Mucosa of stomach (tissue), 1 donor: ENCODE data around the gene CXCR1.
"Not testable (repeated sequence)": the region's sequence is repeated elsewhere in the genome, so short reads cannot be mapped to it uniquely, and the experiment has no call there.

Experiments
- H3K27me3 ChIP-seq: one replicate; pipeline ENCODE4 v1.7.0; 2013; ENCODE audit warnings: mild to moderate bottlenecking, low read length; ENCODE audit not compliant: control insufficient read depth, insufficient read depth
- H3K36me3 ChIP-seq: one replicate; pipeline ENCODE4 v1.7.0; 2013; ENCODE audit warnings: low read length; ENCODE audit not compliant: control insufficient read depth, insufficient read depth
- H3K4me1 ChIP-seq: one replicate; pipeline ENCODE4 v1.7.0; 2013; ENCODE audit warnings: mild to moderate bottlenecking, low read length; ENCODE audit not compliant: control insufficient read depth, insufficient read depth
- H3K4me3 ChIP-seq: one replicate; pipeline ENCODE4 v1.7.0; 2013; ENCODE audit warnings: low read length
- H3K9ac ChIP-seq: one replicate; pipeline ENCODE4 v1.7.0; 2013; ENCODE audit warnings: mild to moderate bottlenecking, low read length, moderate library complexity
- H3K9me3 ChIP-seq: one replicate; pipeline ENCODE4 v1.7.0; 2013; ENCODE audit warnings: mild to moderate bottlenecking, low read length, moderate library complexity; ENCODE audit not compliant: control insufficient read depth
- donor health status: Pancreatic carcinoma.

CXCR1 gene

DNA sequence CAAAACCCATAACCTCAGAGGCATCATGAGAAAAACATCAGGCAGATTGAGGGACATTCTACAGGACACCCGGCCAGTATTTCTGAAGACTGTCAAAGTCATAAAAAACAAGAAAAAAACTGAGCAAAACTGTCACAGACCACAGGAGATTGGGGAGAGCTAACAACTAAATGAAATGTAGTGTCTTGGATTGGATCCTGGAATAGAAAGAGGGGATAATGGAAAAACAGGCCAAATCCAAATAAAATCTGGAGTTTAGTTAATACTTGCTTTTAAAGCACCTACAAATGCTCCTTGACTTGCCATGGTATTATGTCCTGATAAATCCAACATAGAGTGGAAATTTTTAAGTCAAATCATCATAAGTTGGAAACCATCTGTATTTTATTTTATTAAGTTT is 17.6 kb upstream of the CXCR1 start:
- Histone ChIP-seq H3K4me3 (no peak overlapping the region), H3K9me3 (no peaks in the 10 kb centered on the region), H3K27me3 (no peaks in the 10 kb centered on the region), H3K9ac (no peak overlapping the region), H3K4me1 (peaks cover 26% of the 10 kb centered on the region), H3K36me3 (no peaks in the 10 kb centered on the region)

- H3K4me1 ChIP-seq = peaks cover 6% of the 10 kb centered on the region
- no peak overlapping the region for H3K9ac ChIP-seq
- no peaks in the 10 kb centered on the region for H3K27me3 ChIP-seq
These were observed 13.8 kb upstream of the CXCR1 start for GRCh38 chr2:218180467-218181114.

GRCh38 chr2:218179782-218180181 is 13.0 kb upstream of the CXCR1 start:
- Histone ChIP-seq H3K4me1 (peaks cover 6% of the 10 kb centered on the region), H3K36me3 (no peaks in the 10 kb centered on the region), H3K27me3 (no peaks in the 10 kb centered on the region), H3K9ac (no peak overlapping the region), H3K4me3 (no peak overlapping the region), H3K9me3 (no peaks in the 10 kb centered on the region)

More at GRCh38 chr2:218180467-218181114, 13.8 kb upstream of the CXCR1 start:
- Histone ChIP-seq H3K4me3 (no peak overlapping the region), H3K36me3 (no peaks in the 10 kb centered on the region), H3K9me3 (no peaks in the 10 kb centered on the region)

DNA sequence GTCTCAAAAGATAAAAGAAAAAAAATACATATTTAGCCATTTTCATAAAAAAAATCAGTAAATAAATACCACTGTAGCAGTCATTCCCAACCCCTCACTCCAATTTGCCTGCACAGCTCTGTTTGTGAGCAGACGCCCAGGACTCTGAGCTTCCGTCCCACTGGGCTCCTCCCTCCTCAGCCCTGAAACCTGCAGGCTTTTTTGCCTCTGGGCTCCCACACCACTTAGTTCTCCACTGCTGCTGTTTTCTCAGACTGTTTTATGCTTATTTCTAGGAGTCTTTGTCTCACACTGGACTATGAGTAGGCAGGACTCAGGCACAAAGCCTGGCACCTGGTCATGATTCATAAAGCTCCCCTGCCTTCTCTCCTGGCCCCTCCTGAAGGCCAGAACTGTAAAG is 6.1 kb upstream of the CXCR1 start:
- no peak overlapping the region for H3K9ac ChIP-seq

DNA sequence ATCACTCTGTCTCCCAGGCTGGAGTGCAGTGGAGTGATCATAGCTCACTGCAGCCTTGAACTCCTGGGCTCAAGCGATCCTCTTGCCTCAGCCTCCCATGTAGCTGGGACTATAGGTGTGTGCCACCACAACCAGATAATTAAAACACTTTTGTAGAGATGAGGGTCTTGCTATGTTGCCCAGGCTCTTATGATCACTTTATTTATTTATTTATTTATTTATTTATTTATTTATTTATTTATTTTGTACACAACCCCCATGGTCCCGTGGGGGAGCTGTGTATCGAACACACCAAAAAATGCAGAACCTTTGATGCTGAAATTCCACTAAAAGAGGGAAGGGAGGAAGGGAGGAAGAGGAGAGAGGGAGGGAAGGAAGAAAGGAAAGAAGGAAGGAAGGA is 5.0 kb upstream of the CXCR1 start:
- not testable (repeated sequence) for H3K9me3 ChIP-seq, H3K4me3 ChIP-seq, H3K36me3 ChIP-seq, H3K9ac ChIP-seq, H3K27me3 ChIP-seq
- H3K4me1 ChIP-seq = peaks cover 10% of the 10 kb centered on the region

More for the DNA sequence above, 6.1 kb upstream of the CXCR1 start:
- H3K27me3 ChIP-seq = no peaks in the 10 kb centered on the region
- H3K4me3 ChIP-seq = no peak overlapping the region
- H3K36me3 ChIP-seq = no peaks in the 10 kb centered on the region
- no peaks in the 10 kb centered on the region for H3K9me3 ChIP-seq
- H3K4me1 ChIP-seq = peaks cover 11% of the 10 kb centered on the region

DNA sequence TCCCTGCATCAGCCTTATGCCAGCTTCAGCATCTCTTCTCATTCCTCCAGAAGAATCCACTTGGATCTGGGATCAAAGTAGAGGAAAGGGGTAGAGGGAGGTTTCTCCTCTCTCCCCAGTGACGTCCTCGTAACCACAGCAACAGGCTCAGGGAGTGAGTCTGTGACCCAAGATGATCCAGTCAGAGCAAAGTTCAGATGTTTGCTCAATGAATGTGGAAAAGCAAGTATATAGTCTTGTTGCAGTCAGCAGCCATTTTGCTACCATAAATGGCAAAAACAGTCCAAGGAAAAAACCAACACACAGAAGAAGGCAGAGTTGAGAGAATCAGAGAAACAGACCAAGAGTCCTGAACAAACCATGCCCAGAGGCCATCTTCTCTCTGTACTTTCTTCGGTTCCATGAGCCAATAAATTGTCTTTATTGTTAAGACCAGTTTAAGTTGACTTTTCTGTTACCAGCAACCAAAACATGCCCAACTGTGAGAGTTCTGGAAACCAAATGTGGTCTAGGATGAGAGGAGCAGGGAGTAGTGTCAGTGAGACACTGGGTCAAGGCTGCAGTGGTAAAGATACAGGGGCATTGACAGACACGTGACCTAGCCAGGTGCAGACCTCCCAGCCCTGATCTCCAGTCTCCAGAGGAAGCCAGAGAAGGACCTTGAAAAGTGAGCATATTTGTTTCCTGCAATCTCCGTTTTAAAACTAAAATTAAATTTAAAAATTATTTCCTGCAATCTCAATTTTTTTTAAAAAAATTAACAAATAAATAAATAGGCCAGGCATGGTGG is 3.2 kb upstream of the CXCR1 start:
- Histone ChIP-seq H3K9ac (no peak overlapping the region), H3K27me3 (no peaks in the 10 kb centered on the region), H3K4me3 (no peak overlapping the region), H3K4me1 (peaks cover 6% of the 10 kb centered on the region), H3K36me3 (no peaks in the 10 kb centered on the region), H3K9me3 (no peaks in the 10 kb centered on the region)

DNA sequence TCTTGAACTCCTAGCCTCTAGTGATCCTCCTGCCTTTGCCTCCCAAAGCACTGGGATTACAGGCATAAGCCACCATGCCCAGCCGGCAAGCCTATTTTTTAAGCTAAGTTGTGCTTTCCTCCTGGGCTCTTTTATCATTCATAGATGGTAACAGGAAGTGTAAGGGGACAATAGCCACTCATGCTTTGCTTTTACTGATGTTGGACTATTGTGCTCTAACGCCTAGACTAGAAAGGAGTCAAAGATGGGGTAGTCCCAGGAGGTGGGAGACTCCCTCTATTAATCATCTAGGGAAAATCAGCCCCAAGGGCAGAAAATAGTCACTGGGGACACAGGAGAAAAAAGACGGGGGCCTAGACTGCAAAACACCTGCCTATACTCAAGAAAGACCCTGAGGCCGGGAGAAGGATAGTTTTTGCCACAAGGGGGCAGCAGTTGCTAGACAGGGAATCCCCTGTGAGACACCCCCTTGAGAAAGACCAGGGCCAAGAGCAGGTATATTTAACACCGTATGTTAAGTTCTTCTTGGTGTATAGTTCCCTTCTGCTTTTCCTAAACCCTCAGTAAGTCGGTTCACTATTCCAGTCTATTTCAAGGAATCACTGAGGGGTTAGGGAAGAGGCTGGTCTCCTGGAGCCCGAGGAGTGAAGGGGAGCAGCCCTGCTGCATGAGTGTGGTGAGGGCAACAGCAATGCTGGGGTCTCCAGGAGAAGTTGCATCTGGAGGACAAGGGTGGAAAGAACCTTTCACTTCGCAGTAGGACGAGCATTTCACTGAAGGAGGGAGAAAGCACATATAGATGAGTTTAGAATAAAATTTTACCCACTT is 2.1 kb upstream of the CXCR1 start:
- no peaks in the 10 kb centered on the region for H3K27me3 ChIP-seq
- no peak overlapping the region for H3K4me3 ChIP-seq
- H3K4me1 ChIP-seq = peaks cover 6% of the 10 kb centered on the region
- H3K9me3 ChIP-seq = no peaks in the 10 kb centered on the region
- H3K9ac ChIP-seq = no peak overlapping the region
- no peaks in the 10 kb centered on the region for H3K36me3 ChIP-seq

DNA sequence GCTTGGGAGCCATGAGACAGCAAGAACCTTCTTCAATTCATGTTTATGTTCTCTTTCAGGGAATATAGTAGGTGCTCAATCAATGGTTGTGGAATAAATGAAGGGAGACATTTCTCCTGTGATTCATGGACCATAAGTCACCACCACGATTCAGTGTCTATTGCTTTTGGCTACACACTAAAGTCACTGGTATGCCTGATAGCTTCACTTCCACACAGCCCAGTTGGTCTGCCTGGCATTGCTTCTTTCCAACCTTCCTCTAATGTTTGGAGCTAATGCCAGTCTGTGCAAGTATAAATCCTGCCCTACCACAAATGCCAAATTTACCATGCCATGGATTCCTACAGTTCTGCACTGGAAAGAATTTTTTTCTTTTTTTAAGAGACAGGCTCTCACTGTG is 1.3 kb upstream of the CXCR1 start:
- Histone ChIP-seq H3K4me1 (peaks cover 6% of the 10 kb centered on the region), H3K9me3 (no peaks in the 10 kb centered on the region), H3K4me3 (no peak overlapping the region), H3K36me3 (no peaks in the 10 kb centered on the region), H3K9ac (no peak overlapping the region), H3K27me3 (peaks cover 8% of the 10 kb centered on the region)

GRCh38 chr2:218162814-218163213 is 3.9 kb downstream of the CXCR1 start:
- no peak overlapping the region for H3K4me3 ChIP-seq
- peaks cover 8% of the 10 kb centered on the region for H3K27me3 ChIP-seq
- H3K4me1 ChIP-seq = no peaks in the 10 kb centered on the region
- no peaks in the 10 kb centered on the region for H3K9me3 ChIP-seq
- no peak overlapping the region for H3K9ac ChIP-seq
- H3K36me3 ChIP-seq = no peaks in the 10 kb centered on the region

DNA sequence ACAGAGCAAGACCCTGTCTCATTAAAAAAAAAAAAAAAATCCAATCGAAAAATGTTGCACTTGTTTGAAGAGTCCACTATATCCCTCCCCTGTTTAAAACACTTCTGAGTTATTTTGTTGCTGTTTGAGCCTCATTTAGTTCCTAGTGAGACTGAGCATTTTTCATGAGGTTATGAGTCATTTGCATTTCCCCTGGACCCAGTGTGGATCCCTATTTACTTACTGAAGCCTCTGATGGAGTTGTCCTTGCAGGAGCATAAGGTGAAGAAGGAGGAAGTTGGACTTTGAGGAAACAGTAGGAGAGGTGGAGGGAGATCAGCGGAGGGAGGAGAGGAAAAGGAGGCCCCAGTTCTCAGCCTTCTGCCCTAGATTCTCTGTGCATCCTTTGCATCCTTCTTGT is 5.1 kb downstream of the CXCR1 start:
- no peaks in the 10 kb centered on the region for H3K36me3 ChIP-seq
- H3K4me1 ChIP-seq = no peaks in the 10 kb centered on the region
- H3K9ac ChIP-seq = no peak overlapping the region
- H3K9me3 ChIP-seq = no peaks in the 10 kb centered on the region
- H3K27me3 ChIP-seq = peaks cover 8% of the 10 kb centered on the region
- no peak overlapping the region for H3K4me3 ChIP-seq

DNA sequence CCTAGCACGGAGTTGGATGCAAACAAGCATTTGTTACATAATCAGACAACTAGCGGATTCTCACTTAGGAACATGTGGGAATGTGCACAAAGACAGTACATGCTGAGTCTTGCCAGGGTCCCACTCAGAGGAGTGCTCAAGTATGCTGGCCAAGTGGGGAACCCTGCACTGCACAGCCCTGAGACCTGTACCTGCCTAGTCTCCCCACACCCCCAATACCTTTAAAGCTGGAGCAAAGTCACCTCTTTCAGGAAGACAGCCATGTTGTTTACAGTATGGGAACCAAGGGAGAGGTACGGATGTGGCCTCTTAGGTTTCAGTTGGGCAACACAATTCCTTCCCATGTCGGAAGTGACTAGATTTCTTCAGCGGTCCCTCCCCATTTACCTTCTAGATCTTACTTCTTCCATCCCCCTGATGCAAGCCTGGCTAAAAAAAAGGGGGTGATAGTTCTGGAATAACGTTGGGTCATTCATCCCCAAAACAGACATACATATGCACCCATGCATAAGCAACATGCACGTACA is 10.7 kb downstream of the CXCR1 start:
- H3K4me1 ChIP-seq = no peaks in the 10 kb centered on the region
- H3K4me3 ChIP-seq = no peak overlapping the region
- no peak overlapping the region for H3K9ac ChIP-seq
- H3K9me3 ChIP-seq = no peaks in the 10 kb centered on the region
- no peaks in the 10 kb centered on the region for H3K27me3 ChIP-seq
- no peaks in the 10 kb centered on the region for H3K36me3 ChIP-seq

DNA sequence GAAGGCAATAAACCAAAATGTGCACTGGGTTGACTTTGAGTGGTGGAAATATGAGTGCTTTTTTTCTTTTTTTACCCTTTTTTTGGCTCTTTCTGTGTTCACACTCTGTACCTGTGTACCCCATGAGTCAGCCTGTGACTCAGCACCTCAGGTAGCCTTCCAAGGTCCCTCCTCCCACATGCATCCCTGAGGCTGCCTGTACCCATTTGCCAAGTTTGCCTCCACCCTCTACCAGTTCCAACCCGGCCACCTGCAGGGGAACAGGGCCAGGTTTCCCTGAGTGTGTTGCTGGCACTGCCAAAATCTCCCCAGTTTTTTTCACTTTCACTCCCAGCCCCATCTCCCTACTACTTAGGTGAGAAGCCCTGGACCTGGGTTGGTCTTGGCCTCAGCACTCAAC is 14.0 kb downstream of the CXCR1 start:
- Histone ChIP-seq H3K36me3 (no peaks in the 10 kb centered on the region), H3K4me1 (no peaks in the 10 kb centered on the region), H3K9me3 (no peaks in the 10 kb centered on the region), H3K27me3 (no peaks in the 10 kb centered on the region), H3K9ac (no peak overlapping the region), H3K4me3 (no peak overlapping the region)
